ENCODE data around the gene CDCA3. TPM values are rescaled to one million over a fixed set of nuclear protein-coding genes. Genes with fewer than 3 reads are reported as not detected.

Gene CDCA3
- total and polyA plus RNA-seq, 2 of the 13 experiments (the other 11 are each of a cell fraction or from before 2014, with no cell fraction given) = 32.7 to 56.5 TPM

- TF ChIP-seq, protein P1, sequence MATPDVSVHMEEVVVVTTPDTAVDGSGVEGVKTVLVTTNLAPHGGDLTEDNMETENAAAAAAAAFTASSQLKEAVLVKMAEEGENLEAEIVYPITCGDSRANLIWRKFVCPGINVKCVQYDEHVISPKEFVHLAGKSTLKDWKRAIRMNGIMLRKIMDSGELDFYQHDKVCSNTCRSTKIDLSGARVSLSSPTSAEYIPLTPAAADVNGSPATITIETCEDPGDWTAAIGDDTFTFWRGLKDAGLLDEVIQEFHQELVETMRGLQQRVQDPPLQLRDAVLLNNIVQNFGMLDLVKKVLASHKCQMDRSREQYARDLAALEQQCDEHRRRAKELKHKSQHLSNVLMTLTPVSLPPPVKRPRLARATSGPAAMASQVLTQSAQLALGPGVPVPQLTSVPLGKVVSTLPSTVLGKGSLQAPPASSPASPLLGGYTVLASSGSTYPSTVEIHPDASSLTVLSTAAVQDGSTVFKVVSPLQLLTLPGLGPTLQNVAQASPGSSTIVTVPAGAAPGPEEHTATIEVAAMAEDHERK (CRISPR knock-in tag; IDR thresholded peaks at IDR 0.05; ENCODE audit: low read depth) = 0 out of 2 replicates have a peak, but pooled peaks have one; percentile 44
- TF ChIP-seq SRF (IDR thresholded peaks at IDR 0.05; ENCODE audit: low read depth, low read length) (no peak), HOXA3 (CRISPR knock-in tag; IDR thresholded peaks at IDR 0.05) (peak; percentile 96), ZNF160 (CRISPR knock-in tag; IDR thresholded peaks at IDR 0.05) (peak; percentile 23; the same call in 1 of the 2 replicates), SMAD9 (CRISPR knock-in tag; IDR thresholded peaks at IDR 0.05) (no peak), MLX (CRISPR knock-in tag; IDR thresholded peaks at IDR 0.05) (peak; percentile 91), JUN (CRISPR knock-in tag; IDR thresholded peaks at IDR 0.05) (no peak), SMARCE1 (IDR thresholded peaks at IDR 0.05; ENCODE audit: borderline replicate concordance) (no peak), RXRA (CRISPR knock-in tag; IDR thresholded peaks at IDR 0.05) (peak; percentile 73), ZBTB37 (CRISPR knock-in tag; IDR thresholded peaks at IDR 0.05) (no peak), THAP9 (CRISPR knock-in tag; IDR thresholded peaks at IDR 0.05; ENCODE audit: borderline replicate concordance) (no peak), MNT (IDR thresholded peaks at IDR 0.05) (peak; percentile 46)
- TF ChIP-seq, protein P2, sequence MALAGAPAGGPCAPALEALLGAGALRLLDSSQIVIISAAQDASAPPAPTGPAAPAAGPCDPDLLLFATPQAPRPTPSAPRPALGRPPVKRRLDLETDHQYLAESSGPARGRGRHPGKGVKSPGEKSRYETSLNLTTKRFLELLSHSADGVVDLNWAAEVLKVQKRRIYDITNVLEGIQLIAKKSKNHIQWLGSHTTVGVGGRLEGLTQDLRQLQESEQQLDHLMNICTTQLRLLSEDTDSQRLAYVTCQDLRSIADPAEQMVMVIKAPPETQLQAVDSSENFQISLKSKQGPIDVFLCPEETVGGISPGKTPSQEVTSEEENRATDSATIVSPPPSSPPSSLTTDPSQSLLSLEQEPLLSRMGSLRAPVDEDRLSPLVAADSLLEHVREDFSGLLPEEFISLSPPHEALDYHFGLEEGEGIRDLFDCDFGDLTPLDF (CRISPR knock-in tag; IDR thresholded peaks at IDR 0.05) = peak; percentile 96
Observed at GRCh38 chr12:6890789-6891645, 39.9 kb upstream of the CDCA3 start (continued).

Data from HepG2 (cell line).